ENCODE data around the gene GUK1. TPM values are rescaled to one million over a fixed set of nuclear protein-coding genes. Genes with fewer than 3 reads are reported as not detected.

GUK1 gene
- total RNA-seq, 2 donors from 2014 or later: 110 to 112 TPM

GRCh38 chr1:228145463-228146416 lies 5.7 kb downstream of the GUK1 start:
- no peaks in the 10 kb centered on the region for H3K27me3 ChIP-seq (ENCODE audit: control insufficient read depth, insufficient read depth, low read length, poor library complexity, severe bottlenecking)
- H3K27ac ChIP-seq (ENCODE audit: low read depth, low read length): no peak overlapping the region
- Mint-ChIP-seq H3K9me3 (no peaks in the 10 kb centered on the region), H3K27ac (no peak overlapping the region), H3K4me1 (peaks cover 6% of the 10 kb centered on the region), H3K4me3 (no peak overlapping the region), H3K27me3 (ENCODE audit: insufficient read depth) (no peaks in the 10 kb centered on the region), H3K36me3 (ENCODE audit: low read depth) (no peaks in the 10 kb centered on the region)
- H3K4me3 ChIP-seq (ENCODE audit: low read length): no peak overlapping the region
- H3K4me1 ChIP-seq (ENCODE audit: control insufficient read depth, insufficient read depth, low read length): peaks cover 3% of the 10 kb centered on the region
- no peaks in the 10 kb centered on the region for H3K9me3 ChIP-seq (ENCODE audit: control insufficient read depth, low read length)
- no peak overlapping the region for H3K9ac ChIP-seq (ENCODE audit: extremely low read depth, low read length, poor library complexity, severe bottlenecking)
- peaks cover 10% of the 10 kb centered on the region for H3K36me3 ChIP-seq (ENCODE audit: control insufficient read depth, insufficient read depth, low read length)
- DNase-seq: no peak
- 96 to 98% methylated on average over 16 to 31 of the region's 31 CpGs for WGBS, 2 experiments (ENCODE audit: insufficient coverage in 1 of 2, insufficient read length in 1 of 2)
- no peak for TF ChIP-seq CTCF (conservative IDR thresholded peaks at IDR 0.05)

GRCh38 chr1:228146417-228147150 lies 6.5 kb downstream of the GUK1 start:
- DNase-seq: no peak
- H3K36me3 ChIP-seq (ENCODE audit: control insufficient read depth, insufficient read depth, low read length): peaks cover 10% of the 10 kb centered on the region
- H3K4me1 ChIP-seq (ENCODE audit: control insufficient read depth, insufficient read depth, low read length): peaks cover 3% of the 10 kb centered on the region
- H3K4me3 ChIP-seq (ENCODE audit: low read length): no peak overlapping the region
- no peak overlapping the region for H3K4me3 Mint-ChIP-seq
- no peak for TF ChIP-seq CTCF (conservative IDR thresholded peaks at IDR 0.05)
- H3K9me3 ChIP-seq (ENCODE audit: control insufficient read depth, low read length): no peaks in the 10 kb centered on the region
- no peak overlapping the region for H3K27ac Mint-ChIP-seq
- no peaks in the 10 kb centered on the region for H3K36me3 Mint-ChIP-seq (ENCODE audit: low read depth)
- H3K9ac ChIP-seq (ENCODE audit: extremely low read depth, low read length, poor library complexity, severe bottlenecking): no peak overlapping the region
- WGBS, 2 experiments (ENCODE audit: insufficient coverage in 1 of 2, insufficient read length in 1 of 2): 94 to 95% methylated on average over 13 to 18 of the region's 18 CpGs
- no peaks in the 10 kb centered on the region for H3K4me1 Mint-ChIP-seq
- H3K27ac ChIP-seq (ENCODE audit: low read depth, low read length): no peak overlapping the region
- H3K27me3 ChIP-seq (ENCODE audit: control insufficient read depth, insufficient read depth, low read length, poor library complexity, severe bottlenecking): no peaks in the 10 kb centered on the region
- no peaks in the 10 kb centered on the region for H3K9me3 Mint-ChIP-seq
- no peaks in the 10 kb centered on the region for H3K27me3 Mint-ChIP-seq (ENCODE audit: insufficient read depth)

GRCh38 chr1:228147151-228147693 lies 7.1 kb downstream of the GUK1 start:
- peaks cover 4% of the 10 kb centered on the region for H3K36me3 ChIP-seq (ENCODE audit: control insufficient read depth, insufficient read depth, low read length)
- H3K27ac ChIP-seq (ENCODE audit: low read depth, low read length): no peak overlapping the region
- Mint-ChIP-seq H3K36me3 (ENCODE audit: low read depth) (no peaks in the 10 kb centered on the region), H3K4me3 (no peak overlapping the region), H3K27me3 (ENCODE audit: insufficient read depth) (no peaks in the 10 kb centered on the region), H3K9me3 (no peaks in the 10 kb centered on the region), H3K4me1 (no peaks in the 10 kb centered on the region), H3K27ac (no peak overlapping the region)
- no peak overlapping the region for H3K4me3 ChIP-seq (ENCODE audit: low read length)
- DNase-seq: no peak
- no peaks in the 10 kb centered on the region for H3K9me3 ChIP-seq (ENCODE audit: control insufficient read depth, low read length)
- H3K4me1 ChIP-seq (ENCODE audit: control insufficient read depth, insufficient read depth, low read length): peaks cover 3% of the 10 kb centered on the region
- 95 to 96% methylated on average over 12 to 20 of the region's 20 CpGs for WGBS, 2 experiments (ENCODE audit: insufficient coverage in 1 of 2, insufficient read length in 1 of 2)
- no peak overlapping the region for H3K9ac ChIP-seq (ENCODE audit: extremely low read depth, low read length, poor library complexity, severe bottlenecking)
- H3K27me3 ChIP-seq (ENCODE audit: control insufficient read depth, insufficient read depth, low read length, poor library complexity, severe bottlenecking): no peaks in the 10 kb centered on the region
- TF ChIP-seq CTCF (conservative IDR thresholded peaks at IDR 0.05): no peak

Data from endodermal cell (in vitro differentiated cells).